ENCODE results near the gene BLTP1.

Gene BLTP1

DNA sequence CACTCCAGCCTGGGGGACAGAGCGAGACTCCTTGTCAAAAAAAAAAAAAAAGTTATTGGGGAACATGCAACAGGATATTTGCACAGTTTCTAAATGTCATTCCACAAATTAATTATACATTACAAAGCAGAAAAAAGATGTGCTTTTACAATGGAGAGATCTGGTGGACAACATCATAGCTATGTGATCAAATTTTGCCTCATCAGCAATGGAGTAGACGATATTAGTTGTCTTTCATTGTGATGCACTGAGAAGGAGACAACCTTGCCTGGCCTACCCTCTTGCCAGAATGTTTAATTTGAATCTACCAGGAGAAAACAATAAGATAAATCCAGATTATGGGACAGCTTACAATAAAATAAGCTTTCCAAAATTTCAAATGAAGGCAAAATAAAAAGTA lies 30.5 kb upstream of the BLTP1 start:
- Histone ChIP-seq H3K27ac (ENCODE audit: low read length) (no peak overlapping the region), H3K9me2 (replicated peaks; ENCODE audit: insufficient read depth, low read length) (no peaks in the 10 kb centered on the region), H4K20me1 (ENCODE audit: insufficient read depth, low read length) (no peaks in the 10 kb centered on the region), H3K79me2 (ENCODE audit: low read length) (no peaks in the 10 kb centered on the region), H3K9me3 (replicated peaks; ENCODE audit: insufficient read depth, low read length) (no peaks in the 10 kb centered on the region), H3K4me2 (ENCODE audit: low read depth, low read length) (no peak overlapping the region), H3F3A (ENCODE audit: insufficient read depth, low read length) (no peaks in the 10 kb centered on the region), H3K4me3 (ENCODE audit: low read length) (no peak overlapping the region), H2AFZ (ENCODE audit: low read length) (no peak overlapping the region), H3K27me3 (replicated peaks; ENCODE audit: insufficient read depth, low read length) (no peaks in the 10 kb centered on the region), H3K36me3 (replicated peaks; ENCODE audit: insufficient read depth, low read length) (no peaks in the 10 kb centered on the region), H3K9ac (ENCODE audit: low read length) (no peak overlapping the region), H3K4me1 (ENCODE audit: low read length) (no peaks in the 10 kb centered on the region)
- TF ChIP-seq, protein P1, sequence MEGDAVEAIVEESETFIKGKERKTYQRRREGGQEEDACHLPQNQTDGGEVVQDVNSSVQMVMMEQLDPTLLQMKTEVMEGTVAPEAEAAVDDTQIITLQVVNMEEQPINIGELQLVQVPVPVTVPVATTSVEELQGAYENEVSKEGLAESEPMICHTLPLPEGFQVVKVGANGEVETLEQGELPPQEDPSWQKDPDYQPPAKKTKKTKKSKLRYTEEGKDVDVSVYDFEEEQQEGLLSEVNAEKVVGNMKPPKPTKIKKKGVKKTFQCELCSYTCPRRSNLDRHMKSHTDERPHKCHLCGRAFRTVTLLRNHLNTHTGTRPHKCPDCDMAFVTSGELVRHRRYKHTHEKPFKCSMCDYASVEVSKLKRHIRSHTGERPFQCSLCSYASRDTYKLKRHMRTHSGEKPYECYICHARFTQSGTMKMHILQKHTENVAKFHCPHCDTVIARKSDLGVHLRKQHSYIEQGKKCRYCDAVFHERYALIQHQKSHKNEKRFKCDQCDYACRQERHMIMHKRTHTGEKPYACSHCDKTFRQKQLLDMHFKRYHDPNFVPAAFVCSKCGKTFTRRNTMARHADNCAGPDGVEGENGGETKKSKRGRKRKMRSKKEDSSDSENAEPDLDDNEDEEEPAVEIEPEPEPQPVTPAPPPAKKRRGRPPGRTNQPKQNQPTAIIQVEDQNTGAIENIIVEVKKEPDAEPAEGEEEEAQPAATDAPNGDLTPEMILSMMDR (IDR thresholded peaks at IDR 0.05; ENCODE audit: low read length): no peak
- TF ChIP-seq EZH2 (optimal IDR thresholded peaks at IDR 0.05; ENCODE audit: low read depth, low read length) (no peak), EZH2phosphoT487 (IDR thresholded peaks at IDR 0.05; ENCODE audit: low read length) (no peak)
- DNase-seq: no peak

DNA sequence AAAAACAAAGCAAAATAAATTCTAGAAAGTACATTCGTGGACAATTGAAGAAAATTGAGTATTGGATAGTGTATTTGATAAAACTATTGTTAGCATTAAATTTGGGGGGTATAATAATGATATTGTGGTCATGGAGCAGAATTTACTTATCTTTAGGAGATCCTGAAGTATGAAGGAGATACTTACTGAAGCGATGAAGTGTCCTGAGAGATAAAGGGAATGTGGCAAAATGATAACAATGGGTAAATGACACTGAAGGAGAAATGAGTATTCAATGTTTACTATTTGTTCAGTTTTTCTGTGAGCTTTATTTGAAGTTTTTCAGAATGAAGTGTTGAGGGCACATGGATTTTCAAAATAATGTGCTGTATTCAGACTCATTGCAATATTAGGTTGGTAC lies 30.0 kb upstream of the BLTP1 start:
- no peak overlapping the region for H3K9ac ChIP-seq (ENCODE audit: low read length)
- H3K4me2 ChIP-seq (ENCODE audit: low read depth, low read length): no peak overlapping the region
- no peaks in the 10 kb centered on the region for H4K20me1 ChIP-seq (ENCODE audit: insufficient read depth, low read length)
- H3K9me2 ChIP-seq (replicated peaks; ENCODE audit: insufficient read depth, low read length): no peaks in the 10 kb centered on the region
- no peaks in the 10 kb centered on the region for H3K9me3 ChIP-seq (replicated peaks; ENCODE audit: insufficient read depth, low read length)
- no peak for DNase-seq
- no peaks in the 10 kb centered on the region for H3K79me2 ChIP-seq (ENCODE audit: low read length)
- H3F3A ChIP-seq (ENCODE audit: insufficient read depth, low read length): no peaks in the 10 kb centered on the region
- no peaks in the 10 kb centered on the region for H3K27me3 ChIP-seq (replicated peaks; ENCODE audit: insufficient read depth, low read length)
- no peak for TF ChIP-seq EZH2 (optimal IDR thresholded peaks at IDR 0.05; ENCODE audit: low read depth, low read length)
- TF ChIP-seq, protein P1 (IDR thresholded peaks at IDR 0.05; ENCODE audit: low read length): no peak
- no peak for TF ChIP-seq EZH2phosphoT487 (IDR thresholded peaks at IDR 0.05; ENCODE audit: low read length)
- no peak overlapping the region for H2AFZ ChIP-seq (ENCODE audit: low read length)
- no peaks in the 10 kb centered on the region for H3K4me1 ChIP-seq (ENCODE audit: low read length)
- no peak overlapping the region for H3K27ac ChIP-seq (ENCODE audit: low read length)
- H3K4me3 ChIP-seq (ENCODE audit: low read length): no peak overlapping the region
- no peaks in the 10 kb centered on the region for H3K36me3 ChIP-seq (replicated peaks; ENCODE audit: insufficient read depth, low read length)

DNA sequence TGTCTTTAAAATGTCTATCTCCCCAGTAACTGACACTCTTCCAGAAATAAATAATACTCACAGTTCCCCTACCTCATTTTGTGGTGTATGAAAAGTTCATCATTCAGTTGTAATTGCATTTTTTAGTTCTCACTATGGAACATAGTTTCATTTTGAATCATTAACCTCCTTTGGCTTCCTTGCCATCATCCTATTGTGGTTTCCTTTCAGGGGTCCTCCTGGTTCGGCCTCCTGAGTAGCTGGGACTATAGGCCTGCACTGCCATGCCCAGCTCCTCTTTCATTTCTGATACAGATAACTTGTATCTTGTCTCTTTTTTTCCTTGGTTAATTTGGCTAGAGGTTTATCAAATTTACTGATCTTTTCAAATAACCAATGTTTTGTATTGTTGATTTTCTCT lies 23.1 kb upstream of the BLTP1 start:
- TF ChIP-seq, protein P1 (IDR thresholded peaks at IDR 0.05; ENCODE audit: low read length): no peak
- TF ChIP-seq EZH2 (optimal IDR thresholded peaks at IDR 0.05; ENCODE audit: low read depth, low read length) (no peak), EZH2phosphoT487 (IDR thresholded peaks at IDR 0.05; ENCODE audit: low read length) (no peak)
- Histone ChIP-seq H3K4me1 (ENCODE audit: low read length) (no peaks in the 10 kb centered on the region), H3K36me3 (replicated peaks; ENCODE audit: insufficient read depth, low read length) (no peaks in the 10 kb centered on the region), H3K9ac (ENCODE audit: low read length) (no peak overlapping the region), H3K4me2 (ENCODE audit: low read depth, low read length) (no peak overlapping the region), H3K9me3 (replicated peaks; ENCODE audit: insufficient read depth, low read length) (no peaks in the 10 kb centered on the region), H3K27me3 (replicated peaks; ENCODE audit: insufficient read depth, low read length) (no peaks in the 10 kb centered on the region), H2AFZ (ENCODE audit: low read length) (no peak overlapping the region), H3K27ac (ENCODE audit: low read length) (no peak overlapping the region), H3K4me3 (ENCODE audit: low read length) (no peak overlapping the region), H3K9me2 (replicated peaks; ENCODE audit: insufficient read depth, low read length) (no peaks in the 10 kb centered on the region), H3F3A (ENCODE audit: insufficient read depth, low read length) (no peaks in the 10 kb centered on the region), H4K20me1 (ENCODE audit: insufficient read depth, low read length) (no peaks in the 10 kb centered on the region), H3K79me2 (ENCODE audit: low read length) (no peaks in the 10 kb centered on the region)
- DNase-seq: no peak
